ENCODE measurements around the gene SEMA5B. TPM values are rescaled to one million over a fixed set of nuclear protein-coding genes. Genes with fewer than 3 reads are reported as not detected.

The SEMA5B gene
- polyA plus RNA-seq (ENCODE audit: insufficient read length), result 23.8 TPM

- peak; percentile 58 for DNase-seq
Measured at GRCh38 chr3:123027292-123028232, at the start of gene SEMA5B. SEMA5B (minus strand) TSS chr3:123027763; CDS start chr3:122961263, 66,500 bp downstream.

GRCh38 chr3:123076496-123077418, 49.2 kb upstream of the SEMA5B start:
- no peak for DNase-seq

GRCh38 chr3:123076112-123076495, 48.5 kb upstream of the SEMA5B start:
- DNase-seq, result no peak

GRCh38 chr3:123075359-123075758, 47.8 kb upstream of the SEMA5B start:
- DNase-seq, result no peak

GRCh38 chr3:123072564-123072963, 45.0 kb upstream of the SEMA5B start:
- no peak for DNase-seq

- no peak for DNase-seq
Measured at GRCh38 chr3:123072152-123072551, 44.6 kb upstream of the SEMA5B start.

- DNase-seq, result no peak
Measured at GRCh38 chr3:123071581-123071980, 44.0 kb upstream of the SEMA5B start.

GRCh38 chr3:123071146-123071545, 43.6 kb upstream of the SEMA5B start:
- DNase-seq, result no peak

GRCh38 chr3:123070510-123070909, 42.9 kb upstream of the SEMA5B start:
- no peak for DNase-seq

- no peak for DNase-seq
Measured at GRCh38 chr3:123068601-123069381, 41.2 kb upstream of the SEMA5B start.

GRCh38 chr3:123067689-123068600, 40.4 kb upstream of the SEMA5B start:
- no peak for DNase-seq

- peak; percentile 86 for DNase-seq
Measured at GRCh38 chr3:123066896-123067688, 39.5 kb upstream of the SEMA5B start, which contains the start of gene PDIA5. PDIA5 (plus strand) TSS chr3:123067025; CDS start chr3:123067165, 140 bp downstream.

GRCh38 chr3:123066599-123066895, 39.0 kb upstream of the SEMA5B start:
- DNase-seq, result no peak

GRCh38 chr3:123064914-123065313, 37.4 kb upstream of the SEMA5B start:
- no peak for DNase-seq

GRCh38 chr3:123064506-123064905, 36.9 kb upstream of the SEMA5B start:
- DNase-seq, result no peak

- DNase-seq, result no peak
Measured at GRCh38 chr3:123063034-123063433, 35.5 kb upstream of the SEMA5B start.

- DNase-seq, result no peak
Measured at GRCh38 chr3:123061856-123062255, 34.3 kb upstream of the SEMA5B start.

GRCh38 chr3:123060054-123060453, 32.5 kb upstream of the SEMA5B start:
- no peak for DNase-seq

GRCh38 chr3:123058505-123058904, 30.9 kb upstream of the SEMA5B start:
- DNase-seq, result no peak

GRCh38 chr3:123055352-123055751, 27.8 kb upstream of the SEMA5B start:
- no peak for DNase-seq
